ENCODE data around the gene CASK.
"Not testable (repeated sequence)": the region's sequence is repeated elsewhere in the genome, so short reads cannot be mapped to it uniquely, and the experiment has no call there.

The CASK gene

GRCh38 chrX:41607264-41607832, 316.0 kb downstream of the CASK start:
- DNase-seq: no peak

- DNase-seq: not testable (repeated sequence)
Observed at GRCh38 chrX:41606057-41606456, 317.3 kb downstream of the CASK start.

DNA sequence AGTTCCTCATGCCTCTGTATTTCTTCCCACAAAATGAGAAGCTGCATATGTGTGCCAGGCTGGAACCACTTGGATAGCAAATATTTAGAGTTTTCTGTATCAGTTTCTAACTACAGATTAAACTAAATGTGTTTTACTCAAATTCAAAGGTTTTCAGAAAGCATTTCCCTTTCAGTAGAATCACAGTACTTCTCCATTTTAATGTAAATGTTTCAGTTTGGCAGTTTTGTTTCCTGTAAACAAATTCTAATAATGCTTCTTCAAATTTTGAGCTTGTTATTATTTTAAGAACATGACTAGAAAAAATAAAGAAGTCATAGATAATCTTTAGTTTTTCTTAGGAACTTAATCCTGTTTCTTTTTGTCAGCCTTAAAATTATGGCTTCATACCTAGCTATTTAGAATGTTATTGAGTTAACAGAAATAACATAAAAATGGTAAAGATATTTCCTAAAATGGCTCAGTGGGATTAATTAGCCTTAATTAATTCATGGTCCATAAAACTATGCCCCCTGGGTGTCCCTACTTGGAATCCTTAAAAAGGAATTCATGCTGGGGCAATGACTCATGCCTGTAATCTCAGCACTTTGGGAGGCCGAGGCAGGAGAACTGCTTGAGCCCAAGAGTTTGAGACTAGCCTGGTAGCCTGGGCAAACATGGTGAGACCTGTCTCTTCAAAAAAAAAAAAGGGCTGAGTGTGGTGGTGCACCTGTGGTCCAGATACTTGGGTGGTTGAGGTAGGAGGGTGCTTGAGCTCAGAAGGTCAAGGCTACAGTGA, 318.4 kb downstream of the CASK start:
- no peak for DNase-seq

DNA sequence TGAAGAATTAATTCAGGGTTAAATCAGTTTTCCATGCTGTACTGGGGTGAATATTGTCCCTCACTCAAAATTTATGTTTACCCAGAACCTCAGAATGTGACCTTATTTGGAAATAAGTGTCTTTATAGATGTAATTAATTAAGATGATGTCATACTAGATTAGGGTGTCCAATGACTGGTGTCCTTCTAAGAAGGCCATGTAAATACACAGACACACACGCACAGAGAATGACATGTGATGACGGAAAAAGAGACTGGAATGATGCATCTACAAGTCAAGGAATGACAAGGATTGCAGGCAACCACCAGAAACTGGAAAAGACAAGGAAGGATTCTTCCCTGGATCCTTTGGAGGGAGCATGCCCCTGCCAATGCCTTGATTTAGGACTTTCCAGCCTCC, 319.2 kb downstream of the CASK start:
- DNase-seq: no peak

- no peak for DNase-seq
Observed at GRCh38 chrX:41603596-41603995, 319.8 kb downstream of the CASK start.

- no peak for DNase-seq
Observed at GRCh38 chrX:41602816-41603345, 320.5 kb downstream of the CASK start.

DNA sequence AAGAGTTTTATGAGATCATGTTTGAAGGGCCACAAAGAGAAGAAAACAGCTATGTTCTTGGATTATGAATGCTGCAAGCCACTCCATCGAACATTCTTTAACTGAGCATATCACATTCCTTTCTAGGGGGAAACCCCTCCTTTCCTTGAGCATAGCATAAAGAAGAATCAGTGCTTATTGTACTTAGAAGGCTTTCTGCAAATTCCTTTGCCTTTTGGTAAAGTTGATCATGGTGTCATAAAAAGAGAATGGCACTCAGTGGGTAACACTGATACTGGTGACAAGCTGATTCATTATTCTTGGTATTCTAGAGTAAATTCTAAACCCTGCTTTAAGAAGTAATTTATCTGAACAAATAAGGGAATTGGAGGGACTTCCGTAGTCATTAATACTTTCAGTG, 323.1 kb downstream of the CASK start:
- no peak for DNase-seq

DNA sequence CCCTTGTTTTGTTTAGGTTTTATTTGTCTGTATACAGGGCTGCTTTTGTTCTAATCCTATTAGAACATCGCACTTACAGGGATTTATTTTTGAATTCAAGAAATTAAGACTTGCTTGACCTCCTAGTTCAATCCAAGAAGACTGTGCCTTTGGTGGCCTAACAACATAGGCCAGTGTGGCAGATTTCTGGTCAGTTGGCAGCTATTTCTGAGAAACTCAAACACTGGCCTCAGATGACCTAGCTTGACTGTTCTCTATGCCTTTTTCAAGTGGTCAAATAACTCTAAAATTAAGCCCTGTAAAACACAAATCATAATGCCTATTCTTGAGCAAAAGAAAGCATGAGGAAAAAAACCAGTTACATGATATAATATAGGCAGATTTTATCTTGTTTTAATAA, 323.8 kb downstream of the CASK start:
- DNase-seq: no peak

DNA sequence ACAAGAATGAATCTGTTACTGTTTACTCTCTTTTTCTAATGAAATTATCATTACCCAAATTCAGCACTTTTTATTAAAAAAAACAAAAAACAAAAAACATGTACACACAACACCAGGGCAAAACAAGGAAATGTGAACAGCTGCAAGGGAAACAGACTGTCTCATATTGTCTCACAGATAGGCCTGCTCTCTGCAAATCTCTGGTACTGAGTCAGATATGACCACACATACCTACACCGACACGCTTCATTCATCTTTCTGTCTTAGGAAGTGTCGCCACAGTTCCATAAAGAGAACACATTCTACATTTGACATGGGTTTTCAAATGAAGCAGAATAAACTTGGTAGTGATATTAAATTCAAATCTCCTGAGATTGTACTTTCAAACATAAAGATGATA, 326.8 kb downstream of the CASK start:
- no peak for DNase-seq

DNA sequence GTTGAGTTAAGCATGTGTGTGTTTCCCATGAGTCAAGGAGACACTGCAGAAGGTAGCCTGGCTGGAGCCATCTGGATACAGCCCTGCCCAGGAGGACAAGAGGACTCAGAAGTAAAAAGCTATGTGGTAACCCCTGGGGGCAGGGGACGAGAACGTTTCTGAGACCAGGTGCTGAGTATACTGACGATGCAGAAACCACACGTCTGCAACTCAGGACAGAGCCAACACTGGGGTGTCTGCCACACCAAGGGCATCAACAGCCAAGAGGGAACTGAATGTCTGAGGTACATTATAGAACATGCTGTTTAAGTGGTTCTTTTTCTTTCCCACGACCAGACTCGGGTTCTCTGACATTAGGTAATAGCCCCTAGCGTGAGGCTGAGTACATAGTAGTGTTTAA, 328.7 kb downstream of the CASK start:
- DNase-seq: no peak

GRCh38 chrX:41591906-41592305, 331.4 kb downstream of the CASK start:
- no peak for DNase-seq

GRCh38 chrX:41590641-41591040, 332.7 kb downstream of the CASK start:
- DNase-seq: no peak

GRCh38 chrX:41589634-41590270, 333.6 kb downstream of the CASK start:
- DNase-seq: no peak

DNA sequence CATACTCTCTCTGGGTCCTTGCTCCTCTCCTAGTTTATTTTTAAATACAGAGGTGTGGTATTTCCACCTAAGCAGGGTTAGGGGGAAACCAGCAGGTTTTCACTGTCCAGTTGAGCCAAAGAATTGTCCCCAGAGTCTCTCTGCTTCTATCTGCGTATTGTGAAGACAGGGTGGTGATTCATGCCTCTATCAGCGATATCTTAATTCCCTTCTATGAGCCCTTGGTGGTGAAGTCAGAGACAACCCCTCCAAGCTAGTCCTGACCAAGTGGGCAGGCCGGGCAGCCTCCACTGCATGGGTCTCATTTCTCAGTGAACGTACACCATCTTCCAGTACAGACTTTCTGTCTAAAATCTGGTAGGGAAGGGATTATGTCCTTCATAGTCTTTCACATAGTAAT, 335.1 kb downstream of the CASK start:
- no peak for DNase-seq

GRCh38 chrX:41580423-41581064, 342.8 kb downstream of the CASK start:
- no peak for DNase-seq

DNA sequence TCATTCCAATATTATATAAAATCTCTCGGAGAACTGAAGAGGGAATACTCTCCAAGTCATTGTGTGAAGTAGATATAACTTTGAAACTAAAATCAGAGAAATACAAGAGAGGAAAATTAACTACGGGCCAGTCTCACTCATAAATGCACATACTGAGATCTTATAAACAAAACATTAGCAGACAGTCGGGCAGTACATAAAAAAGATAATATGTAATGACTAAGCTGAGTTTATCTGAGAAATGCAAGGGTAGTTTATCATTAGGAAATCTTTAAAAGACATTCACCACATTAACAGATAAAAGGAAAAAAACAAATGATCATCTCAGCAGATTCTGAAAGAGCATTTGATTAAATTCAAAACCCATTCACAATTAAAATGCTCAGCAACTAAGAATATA, 359.5 kb downstream of the CASK start:
- DNase-seq: no peak

DNA sequence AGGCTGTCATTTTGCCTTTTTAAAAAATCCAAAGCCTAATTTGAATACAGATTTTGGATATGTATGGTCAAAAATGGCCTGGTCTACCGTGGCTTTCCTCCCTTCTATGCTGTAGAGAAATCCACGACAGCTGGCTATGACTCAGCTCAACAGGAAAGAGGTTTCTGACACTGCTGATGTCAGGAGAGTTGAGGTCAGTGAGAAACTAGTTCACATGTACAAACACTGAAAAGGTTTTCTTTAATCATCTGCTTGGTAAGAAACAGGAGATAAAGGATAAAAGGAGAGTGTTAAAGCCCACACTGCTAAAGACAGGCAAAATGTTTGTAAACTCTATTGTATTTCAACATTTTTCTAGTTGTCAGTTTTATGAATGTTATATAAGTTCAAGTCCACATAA, 362.3 kb downstream of the CASK start:
- no peak for DNase-seq

DNA sequence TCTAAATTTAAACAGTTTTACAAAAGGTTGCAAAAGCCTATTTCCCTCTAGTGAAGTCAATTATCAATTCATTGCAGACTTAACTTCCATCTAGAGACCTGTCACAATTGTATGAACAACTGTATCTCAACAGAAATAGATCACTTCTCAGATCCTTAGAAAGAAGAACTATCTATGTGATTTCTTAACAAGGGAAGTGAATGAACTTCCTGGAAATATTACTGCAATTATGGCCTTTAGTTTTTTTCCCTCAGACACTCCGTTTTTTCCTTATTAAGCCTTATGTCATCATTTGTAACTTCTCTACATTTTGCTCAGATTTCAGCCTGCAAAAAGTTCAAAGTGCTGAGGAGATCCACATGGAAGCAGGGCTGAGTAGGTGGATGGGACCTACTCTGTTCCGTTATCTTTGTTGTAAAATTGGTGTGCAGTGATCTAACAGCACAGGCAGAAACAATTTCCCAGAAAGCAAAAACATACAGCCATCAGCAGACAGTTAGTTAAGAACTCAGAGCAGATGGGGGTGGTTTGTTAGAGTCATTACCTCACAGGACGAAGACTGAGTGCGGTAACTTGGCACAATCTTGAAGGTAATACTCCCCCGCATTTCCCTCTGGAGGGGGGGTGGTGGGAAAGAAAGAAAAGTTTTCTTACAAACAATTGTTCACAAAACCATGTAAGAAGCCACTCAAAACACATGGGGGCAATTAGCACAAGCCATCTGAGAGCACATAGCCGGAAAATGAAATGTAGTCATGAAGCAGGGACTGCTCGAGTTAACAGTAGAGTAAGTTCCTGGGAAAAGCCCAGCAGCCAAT, 363.9 kb downstream of the CASK start:
- DNase-seq: no peak

DNA sequence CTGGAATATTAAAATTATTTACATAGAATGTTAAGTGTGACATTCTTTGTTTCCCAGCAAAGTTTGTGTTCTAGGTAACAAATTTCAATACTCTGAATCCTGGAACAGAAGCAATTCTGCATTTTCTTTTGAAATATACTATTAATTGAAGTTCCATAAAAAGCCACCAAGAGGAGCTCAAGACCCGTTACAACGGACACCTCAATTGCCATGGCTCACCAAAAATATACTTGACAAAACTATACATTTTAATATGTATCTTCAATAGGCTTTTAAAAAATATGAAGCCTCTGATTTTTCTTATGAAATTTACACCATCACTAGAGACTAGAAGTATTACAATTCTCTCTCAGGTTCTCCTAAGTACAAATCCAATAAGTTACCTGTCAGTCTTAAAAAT, 364.8 kb downstream of the CASK start:
- no peak for DNase-seq

- no peak for DNase-seq
Observed at GRCh38 chrX:41556958-41557357, 366.4 kb downstream of the CASK start.

DNA sequence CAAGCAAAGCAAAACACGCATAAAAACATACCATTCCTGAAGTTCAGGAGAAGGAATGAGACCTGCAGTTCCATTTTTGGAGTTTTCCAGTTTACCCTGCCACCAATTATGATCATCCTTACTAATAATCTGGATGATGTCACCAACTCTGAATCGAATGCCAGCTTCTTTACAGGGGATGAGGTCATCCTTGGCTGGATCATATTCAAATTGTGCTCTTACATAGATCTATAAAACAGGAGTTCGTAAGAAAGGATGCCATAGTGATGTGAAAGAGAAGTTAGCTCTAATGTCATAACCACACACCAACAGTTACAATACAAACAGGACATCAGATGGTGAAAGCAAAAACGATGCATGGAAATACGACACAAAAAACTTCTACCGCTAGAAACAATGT, 369.7 kb downstream of the CASK start:
- DNase-seq: no peak

DNA sequence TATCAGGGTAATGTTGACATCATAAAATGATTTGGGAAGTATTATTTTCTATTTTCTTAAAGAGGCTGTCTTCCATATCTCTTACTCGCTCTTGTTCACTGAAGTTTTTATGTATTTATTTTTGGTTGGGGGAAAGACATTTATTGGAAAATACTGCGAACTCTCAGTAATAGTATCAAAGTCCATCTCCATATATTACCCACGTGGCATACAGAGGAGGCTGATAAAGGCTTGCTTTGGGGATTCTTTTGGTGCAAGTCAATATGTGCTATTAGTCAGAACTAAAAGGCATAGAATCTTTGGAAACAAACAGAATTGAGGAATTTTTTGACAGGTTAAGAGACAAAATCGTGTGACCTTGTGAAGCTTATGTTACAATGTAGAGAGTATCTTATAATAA, 374.9 kb downstream of the CASK start:
- no peak for DNase-seq

- DNase-seq: no peak
Observed at GRCh38 chrX:41543668-41544067, 379.7 kb downstream of the CASK start.

Measured in NCI-H1436 (cell line).